Activated CD8-positive, alpha-beta T cell treated with anti-CD3 and anti-CD28 coated beads for 36 hours (primary cell): ENCODE data around the gene MSX2. TPM values are rescaled to one million over a fixed set of nuclear protein-coding genes. Genes with fewer than 3 reads are reported as not detected.

ENCODE experiments used
- ATAC-seq: fragments of 200-7000 bp; cut with Tn5 transposase; one replicate; pipeline ENCODE4 v1.10.0; 2021; ENCODE audit warnings: mild to moderate bottlenecking, moderate library complexity
- CTCF ChIA-PET: fragments of 350-600 bp; sonication (Branson Sonifier 250); formaldehyde crosslinking; loops from one replicate; lab custom pipeline; 2021; ENCODE audit warnings: antibody characterized with exemption; lab: Charles Lee
- POLR2A ChIA-PET: fragments of 350-600 bp; sonication (Branson Sonifier 250); formaldehyde crosslinking; loops from one replicate; lab custom pipeline; 2021; ENCODE audit warnings: antibody characterized with exemption; lab: Charles Lee
- DNase-seq: peaks from one replicate; pipeline ENCODE4 v3.0.0-alpha.2; 2020
- H3K27ac Mint-ChIP-seq: one replicate; pipeline ENCODE4 v1.8.0; 2021; ENCODE audit warnings: mild to moderate bottlenecking, mixed read lengths
- H3K27me3 Mint-ChIP-seq: one replicate; pipeline ENCODE4 v1.8.0; 2021; ENCODE audit warnings: mixed read lengths
- H3K36me3 Mint-ChIP-seq: one replicate; pipeline ENCODE4 v1.8.0; 2021; ENCODE audit warnings: low read depth, mixed read lengths
- H3K4me1 Mint-ChIP-seq: one replicate; pipeline ENCODE4 v1.8.0; 2021; ENCODE audit warnings: low read depth, mixed read lengths
- H3K4me3 Mint-ChIP-seq: one replicate; pipeline ENCODE4 v1.8.0; 2021; ENCODE audit warnings: mild to moderate bottlenecking, moderate library complexity, mixed read lengths
- H3K9me3 Mint-ChIP-seq: one replicate; pipeline ENCODE4 v1.8.0; 2021; ENCODE audit warnings: mixed read lengths
- intact Hi-C: fragments of 100-400 bp; cut with micrococcal nuclease; formaldehyde crosslinking; loops from one replicate; pipeline ENCODE4 v1.10.0; 2022
- total RNA-seq, 2 experiments: library from RNA; stranded (reverse); gene quantifications; one replicate each; pipeline ENCODE4 v1.2.3, GENCODE V29; 2021
- TF ChIP-seq, protein P1 (sequence below): fragments of 200-600 bp; IDR thresholded peaks from one replicate; pipeline ENCODE4 v1.8.0; 2022; ENCODE audit warnings: antibody characterized with exemption, mild to moderate bottlenecking

MSX2 gene
- total RNA-seq, 2 experiments from 2014 or later: not detected

DNA sequence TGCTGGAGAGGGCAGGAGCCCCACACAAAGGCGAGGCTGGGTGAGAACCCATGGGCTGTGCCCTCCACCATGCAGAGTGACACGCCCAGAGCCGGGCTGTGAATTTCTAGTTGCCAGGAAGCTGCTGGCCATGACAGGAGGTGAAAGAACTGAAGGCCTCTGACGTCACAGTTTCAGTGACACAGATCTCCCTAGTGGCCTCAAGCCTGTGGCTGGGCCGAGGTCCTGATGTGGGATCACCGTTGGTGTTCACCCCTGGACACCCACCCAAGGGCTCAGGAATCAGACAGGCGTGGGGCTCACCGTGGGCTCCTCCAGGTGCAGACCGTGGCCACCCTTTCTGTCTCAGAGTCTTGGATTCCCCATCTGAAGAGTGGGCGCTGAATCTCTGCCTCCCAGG lies 39.9 kb downstream of the MSX2 start:
- no peaks in the 10 kb centered on the region for H3K9me3 Mint-ChIP-seq
- H3K4me3 Mint-ChIP-seq: no peak overlapping the region
- no peak overlapping the region for H3K27ac Mint-ChIP-seq
- no peak for ATAC-seq
- H3K36me3 Mint-ChIP-seq: no peaks in the 10 kb centered on the region
- intact Hi-C loops: no loop called here
- TF ChIP-seq, protein P1, sequence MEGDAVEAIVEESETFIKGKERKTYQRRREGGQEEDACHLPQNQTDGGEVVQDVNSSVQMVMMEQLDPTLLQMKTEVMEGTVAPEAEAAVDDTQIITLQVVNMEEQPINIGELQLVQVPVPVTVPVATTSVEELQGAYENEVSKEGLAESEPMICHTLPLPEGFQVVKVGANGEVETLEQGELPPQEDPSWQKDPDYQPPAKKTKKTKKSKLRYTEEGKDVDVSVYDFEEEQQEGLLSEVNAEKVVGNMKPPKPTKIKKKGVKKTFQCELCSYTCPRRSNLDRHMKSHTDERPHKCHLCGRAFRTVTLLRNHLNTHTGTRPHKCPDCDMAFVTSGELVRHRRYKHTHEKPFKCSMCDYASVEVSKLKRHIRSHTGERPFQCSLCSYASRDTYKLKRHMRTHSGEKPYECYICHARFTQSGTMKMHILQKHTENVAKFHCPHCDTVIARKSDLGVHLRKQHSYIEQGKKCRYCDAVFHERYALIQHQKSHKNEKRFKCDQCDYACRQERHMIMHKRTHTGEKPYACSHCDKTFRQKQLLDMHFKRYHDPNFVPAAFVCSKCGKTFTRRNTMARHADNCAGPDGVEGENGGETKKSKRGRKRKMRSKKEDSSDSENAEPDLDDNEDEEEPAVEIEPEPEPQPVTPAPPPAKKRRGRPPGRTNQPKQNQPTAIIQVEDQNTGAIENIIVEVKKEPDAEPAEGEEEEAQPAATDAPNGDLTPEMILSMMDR: no peak
- DNase-seq: no peak
- CTCF ChIA-PET: no interaction called here
- no peaks in the 10 kb centered on the region for H3K4me1 Mint-ChIP-seq
- POLR2A ChIA-PET: no interaction called here
- H3K27me3 Mint-ChIP-seq: peaks cover 5% of the 10 kb centered on the region

DNA sequence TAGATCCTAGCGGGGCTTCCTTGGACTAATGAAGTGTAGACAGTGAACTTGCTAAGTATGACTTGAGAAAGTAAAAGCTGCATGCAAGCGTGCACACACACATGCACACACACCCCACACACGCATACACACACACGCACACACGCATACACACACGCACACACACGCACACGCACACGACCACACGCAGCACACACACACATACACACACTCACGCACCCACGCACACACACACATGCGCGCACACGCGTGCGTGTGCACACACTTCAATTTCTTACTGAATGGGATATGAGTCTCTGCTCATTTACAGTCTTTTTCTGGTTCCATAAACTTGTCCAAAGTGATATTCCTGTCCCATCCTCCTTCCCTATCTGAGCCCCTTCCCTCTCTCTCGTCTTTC lies 41.2 kb downstream of the MSX2 start:
- DNase-seq (no peak), ATAC-seq (no peak)
- H3K27ac Mint-ChIP-seq: no peak overlapping the region
- no peaks in the 10 kb centered on the region for H3K9me3 Mint-ChIP-seq
- no peak overlapping the region for H3K4me3 Mint-ChIP-seq
- H3K36me3 Mint-ChIP-seq: no peaks in the 10 kb centered on the region
- H3K4me1 Mint-ChIP-seq: no peaks in the 10 kb centered on the region
- peaks cover 7% of the 10 kb centered on the region for H3K27me3 Mint-ChIP-seq
- TF ChIP-seq, protein P1: no peak
- ChIA-PET POLR2A (no interaction called here), CTCF (no interaction called here)
- intact Hi-C loops: no loop called here

DNA sequence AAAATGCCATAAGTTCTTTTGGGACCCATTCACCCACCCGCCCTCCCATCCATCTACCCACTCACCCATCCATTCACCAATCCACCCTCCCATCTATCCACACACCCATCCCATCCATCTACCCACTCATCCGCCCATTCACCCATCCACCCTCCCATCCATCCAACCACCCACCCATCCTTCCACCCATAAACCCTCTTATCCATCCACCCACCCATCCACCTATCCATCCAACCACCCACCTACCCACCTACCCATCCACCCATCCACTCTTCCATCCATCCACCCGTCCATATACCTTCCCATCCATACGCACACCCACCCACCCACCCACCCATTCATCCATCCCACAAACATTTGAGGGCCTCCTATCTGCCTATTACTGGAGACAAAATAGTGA lies 43.3 kb downstream of the MSX2 start:
- Mint-ChIP-seq H3K27me3 (peaks cover 9% of the 10 kb centered on the region), H3K27ac (no peak overlapping the region), H3K4me1 (no peaks in the 10 kb centered on the region), H3K4me3 (no peak overlapping the region), H3K36me3 (no peaks in the 10 kb centered on the region), H3K9me3 (no peaks in the 10 kb centered on the region)
- TF ChIP-seq, protein P1: no peak
- ChIA-PET CTCF (no interaction called here), POLR2A (interaction anchor here (0.6 kb wide), 1 partner anchor 992 kb away, joined by 3 read pairs; no protein-coding TSS in a partner anchor)
- intact Hi-C loops: no loop called here
- no peak for DNase-seq
- ATAC-seq: no peak

DNA sequence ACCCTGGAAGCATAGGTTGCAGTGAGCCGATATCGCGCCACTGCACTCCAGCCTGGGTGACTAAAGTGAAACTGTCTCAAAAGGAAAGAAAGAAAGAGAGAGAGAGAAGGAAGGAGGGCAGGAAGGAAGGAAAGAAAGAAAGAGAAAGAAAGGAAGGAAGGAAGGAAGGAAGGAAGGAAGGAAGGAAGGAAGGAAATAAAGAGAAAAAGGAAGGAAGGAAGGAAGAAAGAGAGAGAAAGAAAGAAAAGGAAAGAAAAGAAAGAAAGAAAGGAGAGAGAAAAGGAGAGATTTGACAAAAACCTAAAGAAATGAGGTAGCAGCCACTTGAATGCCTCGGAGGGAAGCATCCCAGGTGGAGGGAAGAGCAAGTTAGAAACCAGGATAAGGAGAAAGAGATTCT lies 44.6 kb downstream of the MSX2 start:
- Mint-ChIP-seq H3K27ac (no peak overlapping the region), H3K9me3 (no peaks in the 10 kb centered on the region), H3K27me3 (peaks cover 10% of the 10 kb centered on the region), H3K4me1 (no peaks in the 10 kb centered on the region), H3K4me3 (no peak overlapping the region), H3K36me3 (no peaks in the 10 kb centered on the region)
- DNase-seq: no peak
- no peak for ATAC-seq
- TF ChIP-seq, protein P1: no peak
- CTCF ChIA-PET: no interaction called here
- intact Hi-C loops: no loop called here
- POLR2A ChIA-PET: no interaction called here

DNA sequence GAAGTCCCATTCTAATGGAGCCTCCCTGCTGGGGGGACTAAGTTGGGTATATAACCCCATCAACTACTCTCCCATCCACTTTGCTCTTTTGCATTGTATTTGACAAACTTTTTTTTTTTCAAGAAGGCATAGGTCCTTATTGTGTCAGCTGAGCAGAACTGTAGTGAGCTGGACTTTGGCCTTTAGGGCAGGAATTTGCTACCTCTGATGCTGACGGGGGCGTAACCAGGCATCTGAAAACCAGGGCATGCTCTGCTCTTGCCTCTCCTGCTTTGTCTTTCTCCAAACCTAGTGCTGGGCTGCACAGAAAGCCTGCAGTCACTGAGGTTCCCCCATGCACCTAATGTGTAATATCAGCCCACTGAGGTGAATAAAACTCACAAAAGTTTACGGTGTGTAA lies 49.0 kb downstream of the MSX2 start:
- CTCF ChIA-PET: no interaction called here
- H3K4me3 Mint-ChIP-seq: no peak overlapping the region
- TF ChIP-seq, protein P1: no peak
- no peaks in the 10 kb centered on the region for H3K4me1 Mint-ChIP-seq
- H3K27me3 Mint-ChIP-seq: peaks cover 12% of the 10 kb centered on the region
- ATAC-seq (no peak), DNase-seq (no peak)
- no peaks in the 10 kb centered on the region for H3K9me3 Mint-ChIP-seq
- POLR2A ChIA-PET: no interaction called here
- H3K36me3 Mint-ChIP-seq: no peaks in the 10 kb centered on the region
- intact Hi-C loops: no loop called here
- no peak overlapping the region for H3K27ac Mint-ChIP-seq
